NCI-H1930 (cell line): ENCODE results near the gene BICRAL.
"Not testable (repeated sequence)": the region's sequence is repeated elsewhere in the genome, so short reads cannot be mapped to it uniquely, and the experiment has no call there.

Source experiments
- DNase-seq, 2 experiments: peaks; one replicate each; lab custom pipeline; 2025; lab: John Stamatoyannopoulos, UW

The BICRAL gene

GRCh38 chr6:42834056-42834455 lies 52.2 kb downstream of the BICRAL start:
- DNase-seq = no peak

- no peak for DNase-seq
Observed at GRCh38 chr6:42841844-42842584, 60.2 kb downstream of the BICRAL start.

GRCh38 chr6:42845327-42845694 lies 63.5 kb downstream of the BICRAL start:
- peak in 1 of 2 experiments; percentile 23 for DNase-seq

- DNase-seq = no peak
Observed at GRCh38 chr6:42846505-42846904, 64.7 kb downstream of the BICRAL start.

GRCh38 chr6:42848700-42849099 lies 66.8 kb downstream of the BICRAL start:
- no peak for DNase-seq

GRCh38 chr6:42851599-42851998 lies 69.7 kb downstream of the BICRAL start:
- DNase-seq = no peak

GRCh38 chr6:42860036-42860435 lies 78.2 kb downstream of the BICRAL start:
- no peak for DNase-seq

- DNase-seq = no peak
Observed at GRCh38 chr6:42860481-42860880, 78.6 kb downstream of the BICRAL start.

- no peak for DNase-seq
Observed at GRCh38 chr6:42864602-42865001, 82.8 kb downstream of the BICRAL start.

GRCh38 chr6:42870145-42870936 lies 88.5 kb downstream of the BICRAL start:
- DNase-seq = no peak

- no peak for DNase-seq
Observed at GRCh38 chr6:42871711-42872110, 89.9 kb downstream of the BICRAL start.

- DNase-seq = no peak
Observed at GRCh38 chr6:42873313-42873712, 91.5 kb downstream of the BICRAL start.

- no peak for DNase-seq
Observed at GRCh38 chr6:42877695-42878094, 95.8 kb downstream of the BICRAL start.

- DNase-seq = peak; percentile 81 to 88
Observed at GRCh38 chr6:42879372-42880239, 97.8 kb downstream of the BICRAL start, which contains the start of gene RPL7L1. Gene RPL7L1 (plus strand): TSS chr6:42879616. CDS start chr6:42879911, 295 bp downstream.

- DNase-seq = not testable (repeated sequence)
Observed at GRCh38 chr6:42880240-42880817, 98.5 kb downstream of the BICRAL start.

GRCh38 chr6:42880871-42881270 lies 99.0 kb downstream of the BICRAL start:
- not testable (repeated sequence) for DNase-seq

- no peak for DNase-seq
Observed at GRCh38 chr6:42885702-42886101, 103.8 kb downstream of the BICRAL start.

GRCh38 chr6:42888201-42888600 lies 106.3 kb downstream of the BICRAL start:
- not testable (repeated sequence) for DNase-seq

- no peak for DNase-seq
Observed at GRCh38 chr6:42889815-42890214, 108.0 kb downstream of the BICRAL start.

GRCh38 chr6:42890311-42891198 lies 108.7 kb downstream of the BICRAL start:
- peak; percentile 91 for DNase-seq

GRCh38 chr6:42891199-42891722 lies 109.4 kb downstream of the BICRAL start:
- no peak for DNase-seq
